PC-9 (cell line): ENCODE results near the gene CAMTA1.

Experiments
- CTCF ChIP-seq: fragments of 200-600 bp; sonication (generic); conservative IDR thresholded peaks from 2 replicates; pipeline ENCODE4 v1.6.1; 2017; ENCODE audit warnings: mixed run types, antibody characterized with exemption, mild to moderate bottlenecking, moderate library complexity
- EZH2 ChIP-seq: fragments of 200-600 bp; sonication (generic); IDR thresholded peaks from 2 replicates; pipeline ENCODE4 v1.8.0; 2017; ENCODE audit warnings: antibody characterized with exemption, low read depth

DNA sequence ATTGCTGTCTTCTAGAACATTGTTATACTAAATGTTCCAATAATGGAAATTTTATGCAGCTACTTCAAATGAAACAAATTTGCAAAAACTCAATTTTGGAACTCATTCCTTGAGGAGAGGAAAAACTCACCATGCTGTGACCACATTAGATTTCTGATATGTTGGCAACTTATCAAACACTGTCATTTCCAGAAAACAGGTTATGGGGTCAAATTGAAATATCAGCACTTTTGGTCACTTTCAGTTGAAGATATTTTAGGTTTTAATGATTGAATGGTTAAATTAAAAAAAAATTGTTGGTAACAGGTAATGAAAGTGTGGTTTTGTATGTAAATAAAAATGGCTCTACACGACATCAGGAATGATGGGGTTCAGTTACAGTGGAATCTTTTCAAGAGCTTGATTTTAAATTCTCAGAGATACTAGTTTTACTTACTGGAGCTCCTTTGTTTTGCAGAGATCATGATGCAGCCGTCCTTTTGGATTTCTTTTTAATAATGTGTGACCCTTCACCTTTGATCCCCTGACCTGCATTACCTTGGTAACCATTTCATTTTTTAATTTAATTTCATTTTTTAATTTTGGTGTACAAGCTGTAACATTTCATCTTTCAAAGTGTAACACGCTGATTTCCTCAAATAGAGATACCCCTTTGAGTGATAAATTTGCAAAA, 86.2 kb downstream of the CAMTA1 start:
- TF ChIP-seq CTCF (no peak), EZH2 (no peak)
